ENCODE data around the gene PPP4R2. TPM values are rescaled to one million over a fixed set of nuclear protein-coding genes. Genes with fewer than 3 reads are reported as not detected.

The PPP4R2 gene
- total RNA-seq, 4 donors from 2014 or later, result 72.9 to 134 (median 80.6) TPM

GRCh38 chr3:72974956-72975355, 21.7 kb upstream of the PPP4R2 start:
- Histone ChIP-seq H3K27me3 (no peaks in the 10 kb centered on the region), H3K36me3 (peaks cover 0 to 14% (median 0%) of the 10 kb centered on the region in 3 donors), H3K9me3 (no peaks in the 10 kb centered on the region), H3K4me1 (peaks cover 0 to 8% (median 4%) of the 10 kb centered on the region in 4 donors), H3K4me3 (no peak overlapping the region), H3K27ac (peak overlapping the region in 1 of 4 donors; percentile 41)
- TF ChIP-seq EP300 (IDR thresholded peaks at IDR 0.05), result no peak
- TF ChIP-seq POLR2A (IDR thresholded peaks at IDR 0.05), result no peak
- TF ChIP-seq CTCF (IDR thresholded peaks at IDR 0.05), result no peak
- no peak for DNase-seq (ENCODE audit: low spot score in 2 of 2)
- 68 to 71% methylated on average over 4 of the region's 4 CpGs for WGBS, 2 donors

GRCh38 chr3:72976281-72976741, 20.3 kb upstream of the PPP4R2 start:
- Histone ChIP-seq H3K27me3 (no peaks in the 10 kb centered on the region), H3K36me3 (peaks cover 0 to 4% (median 0%) of the 10 kb centered on the region in 3 donors), H3K4me3 (no peak overlapping the region), H3K4me1 (peaks cover 0 to 8% (median 4%) of the 10 kb centered on the region in 4 donors), H3K9me3 (no peaks in the 10 kb centered on the region), H3K27ac (peak overlapping the region in 1 of 4 donors; percentile 83)
- TF ChIP-seq POLR2A (IDR thresholded peaks at IDR 0.05) (no peak), EP300 (IDR thresholded peaks at IDR 0.05) (no peak)
- DNase-seq (ENCODE audit: low spot score in 2 of 2), result no peak
- 57 to 68% methylated on average over 1 of the region's 1 CpG for WGBS, 2 donors

- Histone ChIP-seq H3K36me3 (no peaks in the 10 kb centered on the region), H3K27ac (peak overlapping the region in 3 of 4 donors; percentile 6 to 83 (median 69)), H3K4me3 (no peak overlapping the region), H3K9me3 (no peaks in the 10 kb centered on the region), H3K4me1 (peaks cover 0 to 8% (median 4%) of the 10 kb centered on the region in 4 donors), H3K27me3 (no peaks in the 10 kb centered on the region)
- peak in 2 of 5 experiments; percentile 5 to 24 for TF ChIP-seq CTCF (IDR thresholded peaks at IDR 0.05)
- TF ChIP-seq POLR2A (IDR thresholded peaks at IDR 0.05), result no peak
- TF ChIP-seq EP300 (IDR thresholded peaks at IDR 0.05), result peak in 1 of 2 donors; percentile 22
- WGBS, 2 donors, result 48 to 52% methylated on average over 5 of the region's 5 CpGs
- no peak for DNase-seq (ENCODE audit: low spot score in 2 of 2)
These were observed 19.4 kb upstream of the PPP4R2 start for GRCh38 chr3:72977060-72977808.

GRCh38 chr3:72982609-72983366, 13.8 kb upstream of the PPP4R2 start:
- H3K4me1 ChIP-seq, result no peaks in the 10 kb centered on the region
- H3K36me3 ChIP-seq, result no peaks in the 10 kb centered on the region
- peaks cover 0 to 12% (median 5%) of the 10 kb centered on the region in 4 donors for H3K9me3 ChIP-seq
- no peak overlapping the region for H3K4me3 ChIP-seq
- H3K27ac ChIP-seq, result no peak overlapping the region
- DNase-seq (ENCODE audit: low spot score in 2 of 2), result no peak
- TF ChIP-seq EP300 (IDR thresholded peaks at IDR 0.05) (no peak), POLR2A (IDR thresholded peaks at IDR 0.05) (no peak), CTCF (IDR thresholded peaks at IDR 0.05) (no peak)
- 79 to 83% methylated on average over 3 of the region's 3 CpGs for WGBS, 2 donors
- no peaks in the 10 kb centered on the region for H3K27me3 ChIP-seq

GRCh38 chr3:72985576-72985975, 11.0 kb upstream of the PPP4R2 start:
- H3K27ac ChIP-seq, result no peak overlapping the region
- H3K4me3 ChIP-seq, result no peak overlapping the region
- H3K36me3 ChIP-seq, result no peaks in the 10 kb centered on the region
- no peaks in the 10 kb centered on the region for H3K27me3 ChIP-seq
- TF ChIP-seq CTCF (IDR thresholded peaks at IDR 0.05), result no peak
- TF ChIP-seq POLR2A (IDR thresholded peaks at IDR 0.05), result no peak
- no peak for TF ChIP-seq EP300 (IDR thresholded peaks at IDR 0.05)
- H3K9me3 ChIP-seq, result peaks cover 0 to 12% (median 5%) of the 10 kb centered on the region in 4 donors
- DNase-seq (ENCODE audit: low spot score in 2 of 2), result no peak
- H3K4me1 ChIP-seq, result no peaks in the 10 kb centered on the region
- 56 to 69% methylated on average over 1 of the region's 1 CpG for WGBS, 2 donors

Measured in tibial nerve (tissue), 4 donors.